ENCODE results near the gene PSMD12. TPM values are rescaled to one million over a fixed set of nuclear protein-coding genes. Genes with fewer than 3 reads are reported as not detected.
"Not testable (repeated sequence)": the region's sequence is repeated elsewhere in the genome, so short reads cannot be mapped to it uniquely, and the experiment has no call there.

PSMD12 gene
- total RNA-seq, 6 experiments from 2014 or later, result 62.3 to 74.4 (median 73.2) TPM

- DNase-seq, result no peak
- peaks cover 42% of the 10 kb centered on the region for H3K36me3 Mint-ChIP-seq (ENCODE audit: low read depth)
- H3K27me3 Mint-ChIP-seq (ENCODE audit: insufficient read depth), result no peaks in the 10 kb centered on the region
- no peak overlapping the region for H3K4me3 Mint-ChIP-seq
- H3K27ac Mint-ChIP-seq, result no peak overlapping the region
- no peaks in the 10 kb centered on the region for H3K9me3 Mint-ChIP-seq
- TF ChIP-seq, protein P1, sequence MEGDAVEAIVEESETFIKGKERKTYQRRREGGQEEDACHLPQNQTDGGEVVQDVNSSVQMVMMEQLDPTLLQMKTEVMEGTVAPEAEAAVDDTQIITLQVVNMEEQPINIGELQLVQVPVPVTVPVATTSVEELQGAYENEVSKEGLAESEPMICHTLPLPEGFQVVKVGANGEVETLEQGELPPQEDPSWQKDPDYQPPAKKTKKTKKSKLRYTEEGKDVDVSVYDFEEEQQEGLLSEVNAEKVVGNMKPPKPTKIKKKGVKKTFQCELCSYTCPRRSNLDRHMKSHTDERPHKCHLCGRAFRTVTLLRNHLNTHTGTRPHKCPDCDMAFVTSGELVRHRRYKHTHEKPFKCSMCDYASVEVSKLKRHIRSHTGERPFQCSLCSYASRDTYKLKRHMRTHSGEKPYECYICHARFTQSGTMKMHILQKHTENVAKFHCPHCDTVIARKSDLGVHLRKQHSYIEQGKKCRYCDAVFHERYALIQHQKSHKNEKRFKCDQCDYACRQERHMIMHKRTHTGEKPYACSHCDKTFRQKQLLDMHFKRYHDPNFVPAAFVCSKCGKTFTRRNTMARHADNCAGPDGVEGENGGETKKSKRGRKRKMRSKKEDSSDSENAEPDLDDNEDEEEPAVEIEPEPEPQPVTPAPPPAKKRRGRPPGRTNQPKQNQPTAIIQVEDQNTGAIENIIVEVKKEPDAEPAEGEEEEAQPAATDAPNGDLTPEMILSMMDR (IDR thresholded peaks at IDR 0.05), result no peak
- no peaks in the 10 kb centered on the region for H3K4me1 Mint-ChIP-seq (ENCODE audit: low read depth)
These were observed 17.0 kb downstream of the PSMD12 start for GRCh38 chr17:67349420-67349819.

GRCh38 chr17:67347826-67348225, 18.6 kb downstream of the PSMD12 start:
- no peaks in the 10 kb centered on the region; the same call in 1 of the 2 replicates for H3K27me3 Mint-ChIP-seq (ENCODE audit: insufficient read depth)
- TF ChIP-seq, protein P1 (IDR thresholded peaks at IDR 0.05), result no peak
- H3K27ac Mint-ChIP-seq, result no peak overlapping the region
- H3K4me1 Mint-ChIP-seq (ENCODE audit: low read depth), result no peaks in the 10 kb centered on the region
- H3K36me3 Mint-ChIP-seq (ENCODE audit: low read depth), result peaks cover 45% of the 10 kb centered on the region
- H3K4me3 Mint-ChIP-seq, result no peak overlapping the region
- DNase-seq, result no peak
- no peaks in the 10 kb centered on the region for H3K9me3 Mint-ChIP-seq

GRCh38 chr17:67343237-67343636, 23.1 kb downstream of the PSMD12 start:
- H3K27ac Mint-ChIP-seq, result no peak overlapping the region
- TF ChIP-seq, protein P1 (IDR thresholded peaks at IDR 0.05), result no peak
- peaks cover 31% of the 10 kb centered on the region for H3K4me1 Mint-ChIP-seq (ENCODE audit: low read depth)
- H3K9me3 Mint-ChIP-seq, result no peaks in the 10 kb centered on the region
- no peaks in the 10 kb centered on the region; the same call in 1 of the 2 replicates for H3K27me3 Mint-ChIP-seq (ENCODE audit: insufficient read depth)
- H3K36me3 Mint-ChIP-seq (ENCODE audit: low read depth), result peaks cover 62% of the 10 kb centered on the region
- H3K4me3 Mint-ChIP-seq, result no peak overlapping the region
- no peak for DNase-seq

- Mint-ChIP-seq H3K36me3 (ENCODE audit: low read depth) (peaks cover 45% of the 10 kb centered on the region), H3K4me1 (ENCODE audit: low read depth) (peaks cover 31% of the 10 kb centered on the region), H3K27ac (peak overlapping the region; percentile 36; the same call in 1 of the 2 replicates)
- not testable (repeated sequence) for DNase-seq; H3K9me3 Mint-ChIP-seq; H3K4me3 Mint-ChIP-seq; H3K27me3 Mint-ChIP-seq (ENCODE audit: insufficient read depth)
These were observed 28.0 kb downstream of the PSMD12 start for GRCh38 chr17:67338353-67338752.

DNA sequence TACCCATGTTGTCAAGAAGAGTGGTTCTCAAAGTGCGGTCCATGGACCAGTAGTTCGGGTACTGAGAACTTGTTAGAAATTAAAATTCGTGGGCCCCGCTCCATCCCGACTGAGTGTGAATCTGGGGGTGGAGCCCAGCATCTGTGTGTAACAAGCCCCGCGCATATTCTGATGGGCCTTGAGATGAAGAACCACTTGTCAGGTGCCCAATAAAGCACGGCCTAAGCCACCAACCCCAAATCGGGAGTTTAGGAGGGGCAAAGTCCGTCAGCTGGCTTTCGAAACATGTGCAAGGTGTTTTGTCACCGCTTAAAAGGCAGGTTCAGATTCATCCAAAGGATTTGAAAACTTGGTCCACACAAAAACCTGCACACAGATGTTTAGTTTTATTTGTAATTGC, 29.5 kb downstream of the PSMD12 start:
- H3K27ac Mint-ChIP-seq, result no peak overlapping the region
- TF ChIP-seq, protein P1 (IDR thresholded peaks at IDR 0.05), result no peak
- DNase-seq, result no peak
- no peaks in the 10 kb centered on the region for H3K9me3 Mint-ChIP-seq
- peaks cover 29% of the 10 kb centered on the region for H3K4me1 Mint-ChIP-seq (ENCODE audit: low read depth)
- no peak overlapping the region for H3K4me3 Mint-ChIP-seq
- H3K36me3 Mint-ChIP-seq (ENCODE audit: low read depth), result peaks cover 35% of the 10 kb centered on the region
- no peaks in the 10 kb centered on the region for H3K27me3 Mint-ChIP-seq (ENCODE audit: insufficient read depth)

DNA sequence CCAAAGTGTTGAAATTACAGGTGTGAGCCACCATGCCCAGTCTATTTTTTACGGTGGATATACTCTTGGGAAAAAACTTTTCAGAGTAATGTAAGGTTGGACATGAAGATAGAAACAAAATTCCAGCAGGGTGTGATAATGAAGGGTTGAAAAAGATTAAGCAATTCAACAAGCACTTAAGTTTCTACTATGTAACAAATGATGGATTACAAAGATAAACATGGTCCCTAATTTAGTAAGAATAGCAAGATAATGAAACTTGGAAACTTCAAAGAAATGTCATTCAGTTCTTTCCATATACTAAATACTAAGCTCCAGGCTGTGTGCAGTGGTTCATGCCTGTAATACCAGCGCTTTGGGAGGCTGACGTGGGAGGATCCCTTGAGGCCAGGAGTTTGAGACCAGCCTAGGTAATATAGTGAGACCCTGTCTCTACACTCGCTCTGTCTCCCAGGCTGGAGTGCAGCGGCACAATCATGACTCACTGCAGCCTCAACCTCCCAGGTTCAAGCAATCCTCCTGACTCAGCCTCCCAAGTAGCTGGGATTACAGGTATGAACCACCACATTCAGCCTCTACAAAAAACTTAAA, 31.0 kb downstream of the PSMD12 start:
- Mint-ChIP-seq H3K27ac (no peak overlapping the region), H3K9me3 (no peaks in the 10 kb centered on the region), H3K4me1 (ENCODE audit: low read depth) (peaks cover 22% of the 10 kb centered on the region), H3K36me3 (ENCODE audit: low read depth) (peaks cover 22% of the 10 kb centered on the region), H3K4me3 (no peak overlapping the region), H3K27me3 (ENCODE audit: insufficient read depth) (no peaks in the 10 kb centered on the region)
- DNase-seq, result no peak
- TF ChIP-seq, protein P1 (IDR thresholded peaks at IDR 0.05), result no peak

GRCh38 chr17:67332162-67332508, 34.2 kb downstream of the PSMD12 start:
- not testable (repeated sequence) for H3K36me3 Mint-ChIP-seq (ENCODE audit: low read depth); H3K4me3 Mint-ChIP-seq; H3K4me1 Mint-ChIP-seq (ENCODE audit: low read depth); DNase-seq; H3K27ac Mint-ChIP-seq; H3K27me3 Mint-ChIP-seq (ENCODE audit: insufficient read depth)
- peaks cover 10% of the 10 kb centered on the region for H3K9me3 Mint-ChIP-seq

GRCh38 chr17:67331381-67332161, 34.8 kb downstream of the PSMD12 start:
- H3K36me3 Mint-ChIP-seq (ENCODE audit: low read depth); H3K4me1 Mint-ChIP-seq (ENCODE audit: low read depth); H3K27ac Mint-ChIP-seq; DNase-seq; H3K4me3 Mint-ChIP-seq: not testable (repeated sequence)
- H3K27me3 Mint-ChIP-seq (ENCODE audit: insufficient read depth), result peaks cover 13% of the 10 kb centered on the region
- H3K9me3 Mint-ChIP-seq, result peaks cover 10% of the 10 kb centered on the region
